ENCODE data around the gene ETS1. TPM values are rescaled to one million over a fixed set of nuclear protein-coding genes. Genes with fewer than 3 reads are reported as not detected.

Gene ETS1
- total RNA-seq, 1 experiment from 2014 or later, result 29.9 TPM

- no peak overlapping the region for H2AK5ac ChIP-seq (ENCODE audit: insufficient read length, low read length)
- WGBS (ENCODE audit: extremely low coverage, insufficient read length, low lambda C conversion rate), result no CpG with 5 or more reads among the region's 10 CpGs
- H3K27me3 Mint-ChIP-seq (ENCODE audit: low read depth), result peaks cover 67% of the 10 kb centered on the region
- no peak overlapping the region for H4K8ac ChIP-seq (replicated peaks; ENCODE audit: insufficient read length, low read depth, low read length)
- no peak overlapping the region for H2BK20ac ChIP-seq (ENCODE audit: low read depth, low read length, poor library complexity, severe bottlenecking)
- H2BK120ac ChIP-seq (ENCODE audit: low read depth, low read length, poor library complexity, severe bottlenecking), result no peak overlapping the region
- no peak overlapping the region for H4K5ac ChIP-seq (ENCODE audit: insufficient read length, low read depth, low read length)
- no peaks in the 10 kb centered on the region for H4K20me1 ChIP-seq (ENCODE audit: control insufficient read depth, insufficient read depth, insufficient read length)
- no peaks in the 10 kb centered on the region for H3K23me2 ChIP-seq (ENCODE audit: insufficient read length, low read depth, low read length, poor library complexity, severe bottlenecking)
- TF ChIP-seq, protein P1, sequence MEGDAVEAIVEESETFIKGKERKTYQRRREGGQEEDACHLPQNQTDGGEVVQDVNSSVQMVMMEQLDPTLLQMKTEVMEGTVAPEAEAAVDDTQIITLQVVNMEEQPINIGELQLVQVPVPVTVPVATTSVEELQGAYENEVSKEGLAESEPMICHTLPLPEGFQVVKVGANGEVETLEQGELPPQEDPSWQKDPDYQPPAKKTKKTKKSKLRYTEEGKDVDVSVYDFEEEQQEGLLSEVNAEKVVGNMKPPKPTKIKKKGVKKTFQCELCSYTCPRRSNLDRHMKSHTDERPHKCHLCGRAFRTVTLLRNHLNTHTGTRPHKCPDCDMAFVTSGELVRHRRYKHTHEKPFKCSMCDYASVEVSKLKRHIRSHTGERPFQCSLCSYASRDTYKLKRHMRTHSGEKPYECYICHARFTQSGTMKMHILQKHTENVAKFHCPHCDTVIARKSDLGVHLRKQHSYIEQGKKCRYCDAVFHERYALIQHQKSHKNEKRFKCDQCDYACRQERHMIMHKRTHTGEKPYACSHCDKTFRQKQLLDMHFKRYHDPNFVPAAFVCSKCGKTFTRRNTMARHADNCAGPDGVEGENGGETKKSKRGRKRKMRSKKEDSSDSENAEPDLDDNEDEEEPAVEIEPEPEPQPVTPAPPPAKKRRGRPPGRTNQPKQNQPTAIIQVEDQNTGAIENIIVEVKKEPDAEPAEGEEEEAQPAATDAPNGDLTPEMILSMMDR (conservative IDR thresholded peaks at IDR 0.05), result no peak
- H3K56ac ChIP-seq (ENCODE audit: insufficient read length, low read depth, low read length), result no peak overlapping the region
- H3K4me1 Mint-ChIP-seq, result peaks cover 31 to 39% of the 10 kb centered on the region in 2 experiments
- H2BK15ac ChIP-seq (ENCODE audit: low read depth, low read length), result no peak overlapping the region
- no peak overlapping the region for H2BK5ac ChIP-seq (ENCODE audit: insufficient read length, low read length)
- H4K91ac ChIP-seq (ENCODE audit: insufficient read length, low read depth, low read length), result no peak overlapping the region
- no peaks in the 10 kb centered on the region for H3K79me2 ChIP-seq (ENCODE audit: insufficient read depth, low read length)
- no peak overlapping the region for H2BK12ac ChIP-seq (ENCODE audit: insufficient read length, low read depth, low read length)
- H3K79me1 ChIP-seq (ENCODE audit: insufficient read depth, low read depth, low read length, poor library complexity, severe bottlenecking), result no peaks in the 10 kb centered on the region
- H3K36me3 Mint-ChIP-seq (ENCODE audit: insufficient read depth in 1 of 3, low read depth in 3 of 3), result no peaks in the 10 kb centered on the region
- H3K4me2 ChIP-seq (ENCODE audit: insufficient read depth, insufficient read length, low read length), result no peak overlapping the region
- no peaks in the 10 kb centered on the region; the same call in 1 of the 2 replicates for H3K27me3 ChIP-seq (ENCODE audit: insufficient read depth, low read length)
- H3K27ac Mint-ChIP-seq, result no peak overlapping the region; a peak in 1 of 7 replicates
- H2AFZ ChIP-seq (ENCODE audit: low read length), result no peak overlapping the region
- H3K4me3 Mint-ChIP-seq, result no peak overlapping the region
- H3T11ph ChIP-seq (ENCODE audit: low read length), result no peak overlapping the region
- H3K9me3 Mint-ChIP-seq, result no peaks in the 10 kb centered on the region
- no peaks in the 10 kb centered on the region for H3K9me3 ChIP-seq (ENCODE audit: control insufficient read depth, low read depth, low read length)
- no peak overlapping the region for H3K14ac ChIP-seq (ENCODE audit: insufficient read depth, low read length)
- H3K4me1 ChIP-seq (ENCODE audit: insufficient read depth, low read length), result peaks cover under 1% of the 10 kb centered on the region; the same call in 1 of the 2 replicates
- H3K9ac ChIP-seq (ENCODE audit: extremely low read depth, insufficient read length, low read length), result no peak overlapping the region
- H3K23ac ChIP-seq (ENCODE audit: insufficient read length, low read depth, low read length), result no peak overlapping the region
- no peak overlapping the region for H3K27ac ChIP-seq (ENCODE audit: insufficient read length, low read depth, low read length)
- H3K4ac ChIP-seq (ENCODE audit: low read depth, low read length), result no peak overlapping the region
- no peak overlapping the region for H3K18ac ChIP-seq (ENCODE audit: insufficient read length, low read depth, low read length)
- DNase-seq, result no peak
Measured at GRCh38 chr11:128619540-128620308, 32.4 kb upstream of the ETS1 start.

Measured in H9 (cell line).